B cell (primary cell): Measurements from ENCODE around the gene RNF141. TPM values are rescaled to one million over a fixed set of nuclear protein-coding genes. Genes with fewer than 3 reads are reported as not detected.
A peak's percentile ranks its signal among the peaks of the same experiment; 100 is the strongest.

Source experiments
- ATAC-seq: fragments of 200-7000 bp; cut with Tn5 transposase; one replicate; pipeline ENCODE4 v1.10.0; 2021; ENCODE audit warnings: low read depth, mild to moderate bottlenecking, moderate number of reproducible peaks, moderate library complexity
- CTCF ChIA-PET: fragments of 350-600 bp; sonication (Branson Sonifier 250); formaldehyde crosslinking; loops from one replicate; lab custom pipeline; 2021; ENCODE audit warnings: antibody characterized with exemption, inconsistent platforms; lab: Charles Lee
- POLR2A ChIA-PET: fragments of 350-600 bp; sonication (Branson Sonifier 250); formaldehyde crosslinking; loops from one replicate; lab custom pipeline; 2021; ENCODE audit warnings: antibody characterized with exemption; lab: Charles Lee
- DNase-seq: peaks from one replicate; pipeline ENCODE4 v3.0.0; 2013
- H2AFZ ChIP-seq: 2 replicates; pipeline ENCODE4 v1.6.1; 2012; ENCODE audit warnings: mild to moderate bottlenecking, low read depth, low read length; ENCODE audit not compliant: insufficient read depth, poor library complexity, severe bottlenecking
- H3K27ac ChIP-seq, 2 donors: 1 replicate in 1 of 2; 2 replicates in 1 of 2; pipeline ENCODE4 v1.5.1; 2012 to 2013; ENCODE audit warnings: low read length in 2 of 2, mild to moderate bottlenecking in 2 of 2, moderate library complexity in 1 of 2
- H3K27me3 ChIP-seq, 4 experiments: fragments of 200-600 bp in 1 of 4; sonication (generic) in 1 of 4; replicated peaks in 1 of 4; 1 replicate in 2 of 4; 2 replicates in 2 of 4; pipeline versions ENCODE4 v1.6.1 to v1.7.0; 2013 to 2016; ENCODE audit warnings: low read length in 3 of 4, mild to moderate bottlenecking in 2 of 4, mixed read lengths in 1 of 4, moderate library complexity in 1 of 4; ENCODE audit not compliant: insufficient read depth in 4 of 4, control insufficient read depth in 3 of 4; ENCODE audit errors: control extremely low read depth in 1 of 4
- H3K36me3 ChIP-seq, 2 experiments: replicated peaks in 1 of 2; 1 replicate in 1 of 2; 2 replicates in 1 of 2; pipeline versions ENCODE4 v1.6.1 to v1.7.1; 2013; ENCODE audit warnings: low read length in 1 of 2; ENCODE audit not compliant: insufficient read depth in 2 of 2, control insufficient read depth in 1 of 2; ENCODE audit errors: control extremely low read depth in 1 of 2, extremely low read depth in 1 of 2
- H3K4me1 ChIP-seq, 2 donors: fragments of 200-600 bp in 1 of 2; sonication (generic) in 1 of 2; 1 replicate in 1 of 2; 2 replicates in 1 of 2; pipeline versions ENCODE4 v1.5.1 to v1.6.1; 2013 to 2017; ENCODE audit warnings: low read length in 2 of 2; ENCODE audit not compliant: control insufficient read depth in 2 of 2, insufficient read depth in 2 of 2
- H3K4me2 ChIP-seq: replicated peaks from 2 replicates; pipeline ENCODE3; 2012; ENCODE audit warnings: mild to moderate bottlenecking, low read depth, low read length; ENCODE audit not compliant: poor library complexity, severe bottlenecking
- H3K4me3 ChIP-seq, 5 experiments: fragments of 200-600 bp in 1 of 5; sonication (generic) in 1 of 5; 1 replicate in 3 of 5; 2 replicates in 2 of 5; pipeline versions ENCODE4 v1.5.1 to v1.7.0; 2011 to 2016; ENCODE audit warnings: low read length in 4 of 5, mild to moderate bottlenecking in 4 of 5, low read depth in 2 of 5, control low read depth in 1 of 5, moderate library complexity in 1 of 5; ENCODE audit not compliant: insufficient read depth in 1 of 5; ENCODE audit errors: control extremely low read depth in 1 of 5, extremely low read depth in 1 of 5
- H3K79me2 ChIP-seq: fragments of 200-600 bp; sonication (generic); one replicate; pipeline ENCODE4 v1.6.0; 2016; ENCODE audit warnings: low read length; ENCODE audit not compliant: control insufficient read depth, insufficient read depth
- H3K9ac ChIP-seq: fragments of 200-600 bp; sonication (generic); 2 replicates; pipeline ENCODE4 v1.6.1; 2017; ENCODE audit warnings: mild to moderate bottlenecking, low read length, moderate library complexity
- H3K9me3 ChIP-seq, 3 donors: one replicate each; pipeline versions ENCODE4 v1.6.1 to v1.7.1; 2013; ENCODE audit warnings: low read length in 2 of 3; ENCODE audit not compliant: control insufficient read depth in 2 of 3, insufficient read depth in 1 of 3; ENCODE audit errors: control extremely low read depth in 1 of 3
- H4K20me1 ChIP-seq: 2 replicates; pipeline ENCODE4 v1.6.0; 2012; ENCODE audit warnings: mild to moderate bottlenecking, low read length; ENCODE audit not compliant: insufficient read depth, control insufficient read depth, poor library complexity, severe bottlenecking
- H3K27ac Mint-ChIP-seq: one replicate; pipeline ENCODE4 v1.8.0; 2021; ENCODE audit warnings: mixed read lengths
- H3K27me3 Mint-ChIP-seq: one replicate; pipeline ENCODE4 v1.8.0; 2021; ENCODE audit warnings: mixed read lengths
- H3K4me1 Mint-ChIP-seq: one replicate; pipeline ENCODE4 v1.8.0; 2021; ENCODE audit warnings: mixed read lengths
- H3K4me3 Mint-ChIP-seq: one replicate; pipeline ENCODE4 v1.8.0; 2021; ENCODE audit warnings: mixed read lengths
- H3K9me3 Mint-ChIP-seq: one replicate; pipeline ENCODE4 v1.8.0; 2022; ENCODE audit warnings: mixed read lengths; ENCODE audit not compliant: insufficient read depth
- CTCF ChIP-seq: fragments of 200-600 bp; IDR thresholded peaks from one replicate; pipeline ENCODE4 v1.8.0; 2022; ENCODE audit warnings: antibody characterized with exemption, mild to moderate bottlenecking
- EZH2 ChIP-seq: IDR thresholded peaks from 2 replicates; pipeline ENCODE4 v1.6.1; 2012; ENCODE audit warnings: borderline replicate concordance, low read depth, mild to moderate bottlenecking, moderate library complexity, low read length; ENCODE audit not compliant: insufficient read depth, poor library complexity, severe bottlenecking
- WGBS: methylation state at CpG from one replicate; pipeline ENCODE4 v1.1.5; 2013; ENCODE audit warnings: missing lambda C conversion rate; ENCODE audit not compliant: insufficient coverage; 5-methylcytosine and 5-hydroxymethylcytosine counted together
- intact Hi-C: fragments of 100-400 bp; cut with micrococcal nuclease; formaldehyde crosslinking; loops from one replicate; pipeline ENCODE4 v1.10.0; 2022
- polyA plus RNA-seq: library from polyadenylated mRNA; depleted of rRNA; stranded (reverse); fragments of >200 nt; gene quantifications from 2 replicates; pipeline ENCODE4 v1.2.3, GENCODE V29; 2012
- total RNA-seq, 2 donors: library from RNA; stranded (reverse); fragments of 120-200 nt in 1 of 2; gene quantifications; 1 replicate in 1 of 2; 2 replicates in 1 of 2; pipeline versions ENCODE4 v1.2.3 to v1.2.4, GENCODE V29; 2013 to 2022

The RNF141 gene
- total and polyA plus RNA-seq, 2 donors (not counting 1 experiment from before 2014, with no cell fraction given), result 23.3 to 48.2 TPM

DNA sequence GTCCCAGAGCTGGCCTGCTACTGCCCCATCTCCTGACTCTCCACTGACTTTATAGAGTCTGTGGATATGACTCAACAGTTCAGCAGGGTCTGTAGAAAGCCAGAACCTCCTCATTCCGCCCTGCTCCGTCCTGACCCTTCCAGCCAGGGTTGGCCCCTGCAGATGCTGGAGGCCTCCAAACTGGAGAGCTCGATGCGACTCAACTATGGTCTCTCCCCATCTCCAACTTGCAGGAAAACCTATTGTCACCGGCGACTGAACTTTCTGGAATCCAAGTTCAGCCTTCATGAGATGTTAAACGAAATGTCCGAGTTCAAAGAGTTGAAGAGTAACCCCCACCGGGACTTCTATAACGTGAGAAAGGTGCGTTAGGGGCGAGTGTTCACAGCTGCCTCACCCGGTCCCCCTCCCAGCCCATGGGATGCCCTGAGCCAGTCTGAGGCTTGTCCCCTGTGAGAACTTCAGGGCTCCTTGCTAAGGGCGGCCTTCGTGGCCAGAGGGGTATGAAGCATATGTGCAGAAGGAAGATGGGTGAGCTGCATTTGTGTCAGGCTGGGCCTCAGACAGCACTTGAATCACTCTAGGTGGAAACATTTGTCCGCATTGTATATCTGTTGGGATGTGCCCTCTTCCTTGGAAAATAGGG lies 53.9 kb downstream of the RNF141 start:
- DNase-seq, result no peak
- POLR2A ChIA-PET, result no interaction called here
- H3K36me3 ChIP-seq, result peaks cover 0 to 86% of the 10 kb centered on the region in 2 experiments
- peaks cover 27% of the 10 kb centered on the region for H3K79me2 ChIP-seq
- no peak overlapping the region for H3K4me2 ChIP-seq
- no peaks in the 10 kb centered on the region for H3K9me3 ChIP-seq
- H4K20me1 ChIP-seq, result peaks cover 2% of the 10 kb centered on the region
- H2AFZ ChIP-seq, result no peak overlapping the region
- H3K4me1 ChIP-seq, result peaks cover 24 to 34% of the 10 kb centered on the region in 2 donors
- H3K27ac ChIP-seq, result peak overlapping the region; percentile 94 to 98
- no peak overlapping the region for H3K4me3 Mint-ChIP-seq
- no peaks in the 10 kb centered on the region for H3K27me3 Mint-ChIP-seq
- no peak overlapping the region for H3K4me3 ChIP-seq
- peaks cover 39% of the 10 kb centered on the region for H3K4me1 Mint-ChIP-seq
- H3K9me3 Mint-ChIP-seq, result no peaks in the 10 kb centered on the region
- 98% methylated on average over 15 of the region's 16 CpGs for WGBS
- TF ChIP-seq EZH2, result no peak
- TF ChIP-seq CTCF, result no peak
- H3K27me3 ChIP-seq, result no peaks in the 10 kb centered on the region
- intact Hi-C loops, result no loop called here
- CTCF ChIA-PET, result interaction anchor here (1.0 to 3.0 kb wide), 4 partner anchors 10 to 74 kb away, joined by 3 to 25 read pairs (median 6); no protein-coding TSS in a partner anchor
- no peak for ATAC-seq
- H3K27ac Mint-ChIP-seq, result peak overlapping the region; percentile 80
- H3K9ac ChIP-seq, result no peak overlapping the region

GRCh38 chr11:10486161-10486840 lies 54.7 kb downstream of the RNF141 start:
- Histone ChIP-seq H3K27ac (peak overlapping the region; percentile 7 to 94), H3K9ac (no peak overlapping the region), H2AFZ (no peak overlapping the region), H3K9me3 (no peaks in the 10 kb centered on the region), H3K4me3 (no peak overlapping the region), H3K36me3 (peaks cover 0 to 86% of the 10 kb centered on the region in 2 experiments), H3K4me1 (peaks cover 24 to 34% of the 10 kb centered on the region in 2 donors), H3K79me2 (peaks cover 22% of the 10 kb centered on the region), H4K20me1 (peaks cover 7% of the 10 kb centered on the region), H3K4me2 (no peak overlapping the region), H3K27me3 (no peaks in the 10 kb centered on the region)
- H3K9me3 Mint-ChIP-seq, result no peaks in the 10 kb centered on the region
- ChIA-PET CTCF (interaction anchor here (1.0 to 1.2 kb wide), 3 partner anchors 11 to 73 kb away, joined by 3 read pairs; no protein-coding TSS in a partner anchor), POLR2A (no interaction called here)
- DNase-seq, result no peak
- 81% methylated on average over 8 of the region's 10 CpGs for WGBS
- no peak for ATAC-seq
- H3K27me3 Mint-ChIP-seq, result no peaks in the 10 kb centered on the region
- H3K4me1 Mint-ChIP-seq, result peaks cover 39% of the 10 kb centered on the region
- TF ChIP-seq CTCF (no peak), EZH2 (no peak)
- no peak overlapping the region for H3K4me3 Mint-ChIP-seq
- peak overlapping the region; percentile 80 for H3K27ac Mint-ChIP-seq
- intact Hi-C loops, result no loop called here
